ENCODE data around the gene ECHDC3. TPM values are rescaled to one million over a fixed set of nuclear protein-coding genes. Genes with fewer than 3 reads are reported as not detected.

Gene ECHDC3
- total RNA-seq, 1 experiment from 2014 or later: 13.0 TPM

- Histone ChIP-seq H3K4me3 (replicated peaks in 1 of 2; ENCODE audit: low read depth in 1 of 2, low read length in 2 of 2) (no peak overlapping the region), H3K27me3 (ENCODE audit: insufficient read depth, low read length) (no peaks in the 10 kb centered on the region), H2AFZ (ENCODE audit: low read depth, low read length, poor library complexity, severe bottlenecking) (no peak overlapping the region), H3K4me1 (ENCODE audit: control insufficient read depth in 1 of 2, insufficient read depth in 2 of 2, low read length in 2 of 2) (peaks cover 0 to 6% of the 10 kb centered on the region in 2 experiments; a peak in 1 of 4 replicates), H3K9me2 (ENCODE audit: insufficient read depth) (no peaks in the 10 kb centered on the region), H3K4me2 (ENCODE audit: low read length) (no peak overlapping the region), H3K9ac (ENCODE audit: low read length) (no peak overlapping the region), H3K9me3 (ENCODE audit: control insufficient read depth in 1 of 2, insufficient read depth in 1 of 2, low read depth in 1 of 2, low read length in 2 of 2) (no peaks in the 10 kb centered on the region; a peak in 1 of 4 replicates), H3K79me2 (ENCODE audit: insufficient read depth, low read length) (no peaks in the 10 kb centered on the region), H3K36me3 (ENCODE audit: control insufficient read depth in 1 of 2, insufficient read depth in 2 of 2, low read length in 2 of 2) (no peaks in the 10 kb centered on the region), H3K27ac (ENCODE audit: low read depth, low read length) (no peak overlapping the region), H4K20me1 (ENCODE audit: insufficient read depth) (no peaks in the 10 kb centered on the region)
- POLR2A ChIA-PET: no interaction called here
- CTCF ChIA-PET: interaction anchor here (1.0 kb wide), 1 partner anchor 206 kb away, joined by 3 read pairs; no protein-coding TSS in a partner anchor
- intact Hi-C loops (cut with micrococcal nuclease): no loop called here
- no peak for DNase-seq (ENCODE audit: low read depth, low spot score)
- RAD21 ChIA-PET (ENCODE audit: low non-redundant PET in 1 of 2, low total read pairs in 2 of 2, uncharacterized antibody in 2 of 2, unreplicated experiment in 2 of 2): no interaction called here
- no peak for ATAC-seq
- no TSS peak for BruUV-seq (replicated peaks)
- TF ChIP-seq CBX3 (IDR thresholded peaks at IDR 0.05; ENCODE audit: low read depth) (no peak), SP1 (IDR thresholded peaks at IDR 0.05; ENCODE audit: low read depth) (no peak), ATF3 (IDR thresholded peaks at IDR 0.05) (no peak), SIN3A (IDR thresholded peaks at IDR 0.05; ENCODE audit: low read depth) (no peak)
These were observed 20.4 kb upstream of the ECHDC3 start for GRCh38 chr10:11721806-11722205.

- H3K9me3 ChIP-seq (ENCODE audit: control insufficient read depth in 1 of 2, insufficient read depth in 1 of 2, low read depth in 1 of 2, low read length in 2 of 2): no peaks in the 10 kb centered on the region; a peak in 1 of 4 replicates
- no peak overlapping the region for H3K9ac ChIP-seq (ENCODE audit: low read length)
- no peak overlapping the region for H3K4me3 ChIP-seq (replicated peaks in 1 of 2; ENCODE audit: low read depth in 1 of 2, low read length in 2 of 2)
- intact Hi-C loops (cut with micrococcal nuclease): no loop called here
- BruUV-seq (replicated peaks): no TSS peak
- ChIA-PET CTCF (interaction anchor here (3.9 kb wide), 1 partner anchor 208 kb away, joined by 39 read pairs; no protein-coding TSS in a partner anchor), RAD21 (ENCODE audit: low non-redundant PET in 1 of 2, low total read pairs in 2 of 2, uncharacterized antibody in 2 of 2, unreplicated experiment in 2 of 2) (no interaction called here), POLR2A (no interaction called here)
- no peak overlapping the region for H3K4me2 ChIP-seq (ENCODE audit: low read length)
- H4K20me1 ChIP-seq (ENCODE audit: insufficient read depth): no peaks in the 10 kb centered on the region
- H3K9me2 ChIP-seq (ENCODE audit: insufficient read depth): no peaks in the 10 kb centered on the region
- no peak overlapping the region for H3K27ac ChIP-seq (ENCODE audit: low read depth, low read length)
- DNase-seq (ENCODE audit: low read depth, low spot score) (no peak), ATAC-seq (no peak)
- TF ChIP-seq ZNF274 (IDR thresholded peaks at IDR 0.05; ENCODE audit: low read depth, low read length) (no peak), SRF (IDR thresholded peaks at IDR 0.05; ENCODE audit: low read depth) (no peak), CTCF (IDR thresholded peaks at IDR 0.05 in 2 of 3, conservative IDR thresholded peaks at IDR 0.05 in 1 of 3; ENCODE audit: borderline replicate concordance in 1 of 3, insufficient read depth in 1 of 3, low read depth in 2 of 3, low read length in 2 of 3) (no peak), ATF3 (IDR thresholded peaks at IDR 0.05) (no peak), ZFX (IDR thresholded peaks at IDR 0.05) (no peak), ELF1 (IDR thresholded peaks at IDR 0.05; ENCODE audit: borderline replicate concordance, low read depth) (no peak), YY1 (IDR thresholded peaks at IDR 0.05; ENCODE audit: extremely low read depth, insufficient replicate concordance, low read depth, low read length) (no peak), RAD21 (IDR thresholded peaks at IDR 0.05; ENCODE audit: low read depth) (no peak), POLR2AphosphoS5 (IDR thresholded peaks at IDR 0.05; ENCODE audit: low read depth, low read length) (no peak), FOSL1 (IDR thresholded peaks at IDR 0.05; ENCODE audit: low read depth) (no peak), ZBTB33 (IDR thresholded peaks at IDR 0.05; ENCODE audit: extremely low read depth, insufficient replicate concordance, low read length) (no peak), POLR2A (IDR thresholded peaks at IDR 0.05; ENCODE audit: borderline replicate concordance, extremely low read depth, insufficient read depth, insufficient read length) (no peak)
- H3K79me2 ChIP-seq (ENCODE audit: insufficient read depth, low read length): no peaks in the 10 kb centered on the region
- no peaks in the 10 kb centered on the region for H3K36me3 ChIP-seq (ENCODE audit: control insufficient read depth in 1 of 2, insufficient read depth in 2 of 2, low read length in 2 of 2)
- H3K4me1 ChIP-seq (ENCODE audit: control insufficient read depth in 1 of 2, insufficient read depth in 2 of 2, low read length in 2 of 2): peaks cover 0 to 6% of the 10 kb centered on the region in 2 experiments; a peak in 1 of 4 replicates
- H2AFZ ChIP-seq (ENCODE audit: low read depth, low read length, poor library complexity, severe bottlenecking): no peak overlapping the region
- no peaks in the 10 kb centered on the region for H3K27me3 ChIP-seq (ENCODE audit: insufficient read depth, low read length)
These were observed 18.8 kb upstream of the ECHDC3 start for GRCh38 chr10:11723359-11723758.
